Measurements from ENCODE around the gene SBK2. TPM values are rescaled to one million over a fixed set of nuclear protein-coding genes. Genes with fewer than 3 reads are reported as not detected.
A peak's percentile ranks its signal among the peaks of the same experiment; 100 is the strongest.

Gene SBK2
- total and polyA plus RNA-seq, 2 experiments from 2014 or later, result 5.3 to 6.8 TPM

- H3K27ac ChIP-seq, result no peak overlapping the region
- H3K4me1 ChIP-seq (ENCODE audit: low read depth), result no peaks in the 10 kb centered on the region
- no peaks in the 10 kb centered on the region for H3K36me3 ChIP-seq
- no peak for TF ChIP-seq CTCF (IDR thresholded peaks at IDR 0.05; ENCODE audit: low read depth, low read length)
- DNase-seq (ENCODE audit: low read depth in 1 of 2, low spot score in 1 of 2), result no peak
- H3K27me3 ChIP-seq, result no peaks in the 10 kb centered on the region
- no peak overlapping the region for H3K4me3 ChIP-seq
- no peaks in the 10 kb centered on the region for H3K9me3 ChIP-seq (ENCODE audit: low read depth)
Observed at GRCh38 chr19:55493645-55494171, 43.2 kb downstream of the SBK2 start.

GRCh38 chr19:55493052-55493644, 43.8 kb downstream of the SBK2 start:
- H3K36me3 ChIP-seq, result no peaks in the 10 kb centered on the region
- H3K4me1 ChIP-seq (ENCODE audit: low read depth), result peaks cover 4% of the 10 kb centered on the region
- H3K4me3 ChIP-seq, result no peak overlapping the region
- peak in 1 of 2 donors; percentile 62 for DNase-seq (ENCODE audit: low read depth in 1 of 2, low spot score in 1 of 2)
- no peak for TF ChIP-seq CTCF (IDR thresholded peaks at IDR 0.05; ENCODE audit: low read depth, low read length)
- H3K27me3 ChIP-seq, result no peaks in the 10 kb centered on the region
- H3K27ac ChIP-seq, result no peak overlapping the region
- no peaks in the 10 kb centered on the region for H3K9me3 ChIP-seq (ENCODE audit: low read depth)

GRCh38 chr19:55492362-55492944, 44.5 kb downstream of the SBK2 start:
- Histone ChIP-seq H3K27me3 (no peaks in the 10 kb centered on the region), H3K4me3 (no peak overlapping the region), H3K9me3 (ENCODE audit: low read depth) (no peaks in the 10 kb centered on the region), H3K27ac (no peak overlapping the region), H3K36me3 (no peaks in the 10 kb centered on the region), H3K4me1 (ENCODE audit: low read depth) (peaks cover 11% of the 10 kb centered on the region)
- DNase-seq (ENCODE audit: low read depth in 1 of 2, low spot score in 1 of 2), result no peak
- no peak for TF ChIP-seq CTCF (IDR thresholded peaks at IDR 0.05; ENCODE audit: low read depth, low read length)

- TF ChIP-seq CTCF (IDR thresholded peaks at IDR 0.05; ENCODE audit: low read depth, low read length), result no peak
- H3K27me3 ChIP-seq, result no peaks in the 10 kb centered on the region
- no peaks in the 10 kb centered on the region for H3K9me3 ChIP-seq (ENCODE audit: low read depth)
- H3K36me3 ChIP-seq, result no peaks in the 10 kb centered on the region
- peaks cover 18% of the 10 kb centered on the region for H3K4me1 ChIP-seq (ENCODE audit: low read depth)
- H3K4me3 ChIP-seq, result no peak overlapping the region
- H3K27ac ChIP-seq, result no peak overlapping the region
- DNase-seq (ENCODE audit: low read depth in 1 of 2, low spot score in 1 of 2), result no peak
Observed at GRCh38 chr19:55491546-55492360, 45.2 kb downstream of the SBK2 start.

GRCh38 chr19:55490478-55491432, 46.2 kb downstream of the SBK2 start:
- peaks cover 23% of the 10 kb centered on the region for H3K4me1 ChIP-seq (ENCODE audit: low read depth)
- H3K27ac ChIP-seq, result no peak overlapping the region
- no peak overlapping the region for H3K4me3 ChIP-seq
- TF ChIP-seq CTCF (IDR thresholded peaks at IDR 0.05; ENCODE audit: low read depth, low read length), result no peak
- H3K36me3 ChIP-seq, result no peaks in the 10 kb centered on the region
- no peaks in the 10 kb centered on the region for H3K27me3 ChIP-seq
- no peaks in the 10 kb centered on the region for H3K9me3 ChIP-seq (ENCODE audit: low read depth)
- peak in 1 of 2 donors; percentile 42 for DNase-seq (ENCODE audit: low read depth in 1 of 2, low spot score in 1 of 2)

Measured in cardiac muscle cell (in vitro differentiated cells and primary cell).